SK-MEL-5 (cell line): Measurements from ENCODE around the gene TRAPPC1. TPM values are rescaled to one million over a fixed set of nuclear protein-coding genes. Genes with fewer than 3 reads are reported as not detected.

Experiments
- DNase-seq: peaks from one replicate; pipeline ENCODE4 v3.0.0-alpha.2; 2016; ENCODE audit warnings: low read depth, low spot score
- in situ Hi-C: cut with HindIII; loops from 2 replicates; pipeline ENCODE4 v1.10.0; 2016; ENCODE audit warnings: low sequenced_read_pairs, high pct_unique_total_duplicates, low pct_unique_long_range_greater_than_20kb
- small RNA-seq, 2 experiments: library from RNA; depleted of rRNA; stranded (forward); fragments of <200 nt; gene quantifications; one replicate each; pipeline ENCODE3, GENCODE V24; 2014
- total RNA-seq: library from RNA; depleted of rRNA; stranded (reverse); fragments of >200 nt; shearing (Covaris generic); gene quantifications from 2 replicates; pipeline ENCODE4 v1.2.3, GENCODE V29; 2014; rRNA removed

Gene TRAPPC1
- total RNA-seq, 1 experiment from 2014 or later, result 22.1 TPM

GRCh38 chr17:7886227-7887037, 45.3 kb downstream of the TRAPPC1 start:
- in situ Hi-C loops, result no loop called here
- DNase-seq, result peak; percentile 47

GRCh38 chr17:7885367-7886226, 46.1 kb downstream of the TRAPPC1 start:
- in situ Hi-C loops, result no loop called here
- DNase-seq, result peak; percentile 34

DNA sequence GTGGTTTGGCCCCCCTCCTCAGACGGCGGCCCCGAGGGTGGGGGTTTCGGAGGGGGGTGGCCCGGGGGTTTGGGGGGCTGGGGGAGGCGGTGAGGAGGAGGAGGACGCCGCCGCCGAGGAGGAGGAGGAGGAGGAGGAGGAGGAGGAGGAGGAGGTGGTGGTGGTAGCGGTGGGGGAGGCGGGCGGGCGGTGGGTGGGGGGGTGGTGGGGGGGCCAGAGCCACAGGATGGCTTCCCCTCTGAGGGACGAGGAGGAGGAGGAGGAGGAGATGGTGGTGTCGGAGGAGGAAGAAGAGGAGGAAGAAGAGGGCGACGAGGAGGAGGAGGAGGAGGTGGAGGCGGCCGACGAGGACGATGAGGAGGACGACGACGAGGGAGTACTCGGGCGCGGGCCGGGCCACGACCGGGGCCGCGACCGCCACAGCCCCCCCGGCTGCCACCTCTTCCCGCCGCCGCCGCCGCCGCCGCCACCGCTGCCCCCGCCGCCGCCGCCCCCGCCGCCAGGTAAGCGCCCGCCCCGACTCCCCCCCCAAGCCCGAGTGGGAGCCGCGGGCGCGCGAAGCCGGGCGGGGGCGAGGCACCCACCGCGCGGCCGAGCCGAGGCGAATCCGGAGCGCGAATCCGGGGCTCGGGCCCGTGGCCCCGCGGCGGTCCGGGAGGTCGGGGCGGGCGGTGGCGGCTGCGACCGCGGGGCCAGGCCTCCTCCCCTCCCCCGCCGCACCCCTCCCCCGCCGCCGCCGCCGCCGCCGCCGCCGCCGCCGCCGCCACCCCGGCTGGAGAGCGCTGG, 47.0 kb downstream of the TRAPPC1 start:
- in situ Hi-C loops, result no loop called here
- no peak for DNase-seq

DNA sequence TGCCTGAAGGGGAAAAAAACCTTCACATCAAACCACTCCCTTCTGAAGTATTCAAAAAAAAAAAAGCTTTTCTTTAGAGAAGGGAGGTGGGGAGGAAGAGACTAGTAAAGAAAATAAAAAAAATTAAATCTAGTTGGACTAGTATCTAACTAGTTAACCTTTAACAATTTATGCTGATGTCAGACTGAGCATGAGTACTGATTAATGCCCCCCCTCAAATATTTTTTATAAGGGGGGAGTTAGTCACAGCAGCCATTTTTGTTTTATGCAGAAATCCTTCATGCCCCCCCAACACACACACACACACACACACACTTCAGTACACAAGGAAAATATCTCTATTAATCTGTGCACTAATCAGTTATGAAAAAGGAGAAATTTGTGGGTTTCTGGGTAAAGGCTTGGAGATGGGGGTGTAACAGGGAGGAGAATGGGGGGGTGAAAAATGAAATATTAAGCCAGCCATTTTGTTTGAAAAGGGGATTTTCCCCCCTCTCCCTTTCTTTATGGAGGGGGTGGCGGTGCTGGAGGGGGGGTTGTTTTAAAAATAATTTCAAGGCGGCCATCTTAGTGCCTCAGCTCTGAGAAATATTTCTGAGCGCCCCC, 47.9 kb downstream of the TRAPPC1 start:
- in situ Hi-C loops, result no loop called here
- DNase-seq, result peak; percentile 27

DNA sequence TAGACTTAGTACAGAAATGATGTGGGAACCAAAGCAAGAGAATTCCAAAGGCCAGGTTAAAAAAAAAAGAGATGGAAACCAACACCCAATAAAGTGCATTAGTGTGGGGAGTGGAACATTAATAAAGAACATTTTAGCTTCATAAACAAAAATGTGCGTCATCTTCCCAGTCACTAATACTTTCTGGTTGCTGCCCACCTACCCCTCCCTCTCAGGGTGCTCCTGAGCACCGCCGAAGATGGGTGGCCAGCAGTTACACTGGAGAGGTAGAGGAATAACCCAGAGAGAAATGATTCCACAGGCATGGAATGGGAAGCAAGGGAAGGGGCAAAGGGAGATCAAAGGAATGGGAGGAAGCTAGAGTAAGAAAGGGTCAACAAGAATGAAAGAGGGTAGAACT, 49.1 kb downstream of the TRAPPC1 start:
- in situ Hi-C loops, result no loop called here
- DNase-seq, result no peak

- in situ Hi-C loops, result no loop called here
- DNase-seq, result no peak
Observed at GRCh38 chr17:7882068-7882467, 49.7 kb downstream of the TRAPPC1 start.

GRCh38 chr17:7881276-7882054, 50.3 kb downstream of the TRAPPC1 start:
- in situ Hi-C loops, result no loop called here
- no peak for DNase-seq

Small RNAs within 50 kb of the gene (small RNA-seq; reads per million reads assigned to genes)
- gene SCARNA21, result 24.9 to 66.2 reads per million in 2 experiments

Other genes with a start within 250 kb of the TRAPPC1 start
- gene TP53, start 244.5 kb downstream of the TRAPPC1 start, total RNA-seq, result 14.1 and 15.4 TPM in 2 replicates
- gene WRAP53, start 243.5 kb downstream of the TRAPPC1 start, total RNA-seq, result 13.4 and 16.4 TPM in 2 replicates
- gene EFNB3, start 226.7 kb downstream of the TRAPPC1 start, total RNA-seq, result 2.8 and 3.7 TPM in 2 replicates
- 0.03 TPM in 1 of 2 replicates, not detected in the other for gene DNAH2, start 214.2 kb downstream of the TRAPPC1 start, total RNA-seq
- gene KDM6B, start 97.7 kb downstream of the TRAPPC1 start, total RNA-seq, result 1.6 and 2.4 TPM in 2 replicates
- 0.18 and 0.80 TPM in 2 replicates for gene TMEM88, start 76.9 kb downstream of the TRAPPC1 start, total RNA-seq
- gene NAA38, start 74.4 kb downstream of the TRAPPC1 start, total RNA-seq, result 74.5 and 83.3 TPM in 2 replicates
- gene CYB5D1, start 73.9 kb downstream of the TRAPPC1 start, total RNA-seq, result 7.2 and 7.5 TPM in 2 replicates
- 68.4 and 74.0 TPM in 2 replicates for gene CHD3, start 43.2 kb downstream of the TRAPPC1 start, total RNA-seq
- gene RNF227, start 15.7 kb downstream of the TRAPPC1 start, total RNA-seq, result 4.3 and 5.7 TPM in 2 replicates
- gene KCNAB3, start 2.1 kb downstream of the TRAPPC1 start, total RNA-seq, result 0.21 and 0.37 TPM in 2 replicates
- 11.9 and 17.3 TPM in 2 replicates for gene CNTROB, start 260 bp upstream of the TRAPPC1 start, total RNA-seq
- not detected in 2 replicates for gene GUCY2D, start 70.7 kb upstream of the TRAPPC1 start, total RNA-seq
- 0.16 and 0.26 TPM in 2 replicates for gene ALOX15B, start 107.1 kb upstream of the TRAPPC1 start, total RNA-seq
- 0.21 TPM in 1 of 2 replicates, not detected in the other for gene ALOX12B, start 155.8 kb upstream of the TRAPPC1 start, total RNA-seq
- not detected in 2 replicates for gene ALOXE3, start 186.6 kb upstream of the TRAPPC1 start, total RNA-seq
- gene HES7, start 192.2 kb upstream of the TRAPPC1 start, total RNA-seq, result not detected in 2 replicates
- gene PER1, start 220.5 kb upstream of the TRAPPC1 start, total RNA-seq, result 7.7 and 9.7 TPM in 2 replicates
- gene VAMP2, start 231.0 kb upstream of the TRAPPC1 start, total RNA-seq, result 3.2 TPM in 2 replicates
- 17.0 and 19.1 TPM in 2 replicates for gene TMEM107, start 244.4 kb upstream of the TRAPPC1 start, total RNA-seq